ENCODE results near the gene GZMM. TPM values are rescaled to one million over a fixed set of nuclear protein-coding genes. Genes with fewer than 3 reads are reported as not detected.

Gene GZMM
- total RNA-seq: not detected in 2 replicates

GRCh38 chr19:543910-544608, at the start of gene GZMM:
TSS of gene GZMM (plus strand) at chr19:544053. CDS start at chr19:544072, 19 bp downstream.

GRCh38 chr19:496112-496665, 47.7 kb upstream of the GZMM start, which contains the start of gene MADCAM1:
TSS of gene MADCAM1 (plus strand) at chr19:496486. CDS start at chr19:496500, 14 bp downstream.

DNA sequence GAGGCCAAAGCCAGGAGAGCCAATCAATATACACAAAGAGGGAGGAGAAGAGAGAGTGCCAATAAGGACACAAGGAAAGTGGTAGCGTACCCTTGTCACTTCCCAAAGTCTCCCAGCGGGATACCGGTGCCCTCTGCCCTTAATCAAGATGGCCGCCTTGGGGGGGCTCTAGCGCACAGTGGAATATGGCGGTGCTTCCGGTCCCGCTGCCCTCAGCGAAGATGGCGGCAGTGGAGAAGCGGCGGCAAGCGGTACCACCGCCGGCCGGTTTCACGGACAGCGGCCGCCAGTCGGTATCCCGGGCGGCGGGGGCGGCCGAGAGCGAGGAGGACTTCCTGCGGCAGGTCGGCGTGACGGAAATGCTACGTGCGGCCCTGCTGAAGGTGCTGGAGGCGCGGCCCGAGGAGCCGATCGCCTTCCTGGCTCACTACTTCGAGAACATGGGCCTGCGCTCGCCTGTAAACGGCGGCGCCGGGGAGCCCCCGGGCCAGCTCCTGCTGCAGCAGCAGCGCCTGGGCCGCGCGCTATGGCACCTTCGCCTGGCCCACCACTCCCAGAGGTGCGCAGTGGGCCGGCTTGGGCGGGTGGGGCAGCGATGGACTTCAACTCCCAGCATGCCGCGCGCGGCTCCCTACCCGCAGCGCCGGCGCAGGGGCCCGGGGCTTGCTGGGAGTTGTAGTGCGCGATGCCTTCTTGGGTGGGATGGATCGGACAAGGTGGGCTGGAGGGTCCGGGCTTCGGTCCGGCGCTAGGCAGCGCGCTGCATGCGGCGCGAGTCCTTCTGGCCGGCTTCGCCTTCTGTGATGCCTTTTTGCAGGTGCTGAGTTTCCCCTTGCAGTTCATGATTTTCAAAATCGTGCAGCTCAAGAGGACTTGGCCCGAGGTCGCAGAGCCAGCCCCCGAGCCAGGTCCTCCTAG, 36.3 kb upstream of the GZMM start, which contains the start of gene TPGS1:
Gene TPGS1 (plus strand): TSS at position 212 of the 918 bp plus-strand sequence. CDS start 10 bp downstream, at position 222.

GRCh38 chr19:531753-532560, 11.9 kb upstream of the GZMM start, which contains the start of gene CDC34:
TSS of gene CDC34 (plus strand) at chr19:531760. CDS start at chr19:531932, 172 bp downstream.

DNA sequence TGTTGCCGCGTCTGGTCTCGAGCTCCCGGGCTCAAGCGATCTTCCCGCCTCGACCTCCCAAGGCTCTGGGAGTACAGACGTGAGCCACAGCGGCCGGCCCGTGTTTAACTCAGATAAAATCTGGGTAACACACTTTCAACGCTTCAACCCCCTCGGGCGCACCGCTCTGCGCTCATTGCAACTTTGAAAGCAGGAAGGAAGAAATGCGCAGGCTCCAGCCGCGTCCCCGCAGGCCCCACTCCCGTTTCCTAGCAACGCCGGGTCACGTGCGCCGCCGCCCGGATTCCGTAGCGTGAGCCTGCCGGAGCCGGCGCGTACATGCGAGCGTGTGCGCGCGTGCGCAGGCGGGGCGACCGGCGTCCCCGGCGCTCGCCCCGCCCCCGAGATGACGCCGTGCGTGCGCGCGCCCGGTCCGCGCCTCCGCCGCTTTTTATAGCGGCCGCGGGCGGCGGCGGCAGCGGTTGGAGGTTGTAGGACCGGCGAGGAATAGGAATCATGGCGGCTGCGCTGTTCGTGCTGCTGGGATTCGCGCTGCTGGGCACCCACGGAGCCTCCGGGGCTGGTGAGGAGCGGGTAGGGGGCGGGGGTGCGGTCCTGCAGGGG, 28.4 kb downstream of the GZMM start, which contains the start of gene BSG:
Gene BSG (plus strand): TSS at position 457 of the 603 bp plus-strand sequence. CDS start 39 bp downstream, at position 496.

GRCh38 chr19:589693-590395, 46.0 kb downstream of the GZMM start, which contains the start of gene HCN2:
TSS of gene HCN2 (plus strand) at chr19:589881. CDS start at chr19:589946, 65 bp downstream.

Other genes with a start within 250 kb of the GZMM start
- 6.5 and 6.9 TPM in 2 replicates for gene MIER2, start 199.3 kb upstream of the GZMM start, total RNA-seq
- not detected in 2 replicates for gene C2CD4C, start 134.9 kb upstream of the GZMM start, total RNA-seq
- 0.39 and 1.4 TPM in 2 replicates for gene SHC2, start 83.0 kb upstream of the GZMM start, total RNA-seq
- gene MADCAM1, start 47.6 kb upstream of the GZMM start, total RNA-seq: 0.11 and 0.13 TPM in 2 replicates
- gene TPGS1, start 36.6 kb upstream of the GZMM start, total RNA-seq: 25.5 and 29.0 TPM in 2 replicates
- gene CDC34, start 12.3 kb upstream of the GZMM start, total RNA-seq: 27.1 and 28.5 TPM in 2 replicates
- 245 and 254 TPM in 2 replicates for gene BSG, start 28.5 kb downstream of the GZMM start, total RNA-seq
- gene HCN2, start 45.8 kb downstream of the GZMM start, total RNA-seq: 0.76 and 0.91 TPM in 2 replicates
- 15.9 and 18.4 TPM in 2 replicates for gene POLRMT, start 89.5 kb downstream of the GZMM start, total RNA-seq
- gene FGF22, start 95.8 kb downstream of the GZMM start, total RNA-seq: not detected in 2 replicates
- 17.9 and 21.6 TPM in 2 replicates for gene RNF126, start 119.2 kb downstream of the GZMM start, total RNA-seq
- 15.9 and 33.2 TPM in 2 replicates for gene FSTL3, start 132.3 kb downstream of the GZMM start, total RNA-seq
- not detected in 2 replicates for gene PRSS57, start 151.4 kb downstream of the GZMM start, total RNA-seq
- 7.5 and 9.3 TPM in 2 replicates for gene PALM, start 164.9 kb downstream of the GZMM start, total RNA-seq
- 0.22 and 0.26 TPM in 2 replicates for gene MISP, start 207.1 kb downstream of the GZMM start, total RNA-seq